ENCODE results near the gene PAQR7. TPM values are rescaled to one million over a fixed set of nuclear protein-coding genes. Genes with fewer than 3 reads are reported as not detected.

PAQR7 gene
- 7.2 and 7.7 TPM in 2 replicates for polyA plus RNA-seq (2014; cell fraction: cytosol; rRNA removed)
- polyA plus RNA-seq (2014; cell fraction: nucleus; rRNA removed) = 4.5 and 5.5 TPM in 2 replicates

- DNase-seq (ENCODE audit: low spot score) = peak; percentile 80
These were observed at the start of gene PAQR7 for GRCh38 chr1:25875154-25875855. Gene PAQR7 (minus strand): TSS chr1:25875708. CDS start chr1:25863839, 11,869 bp downstream.

GRCh38 chr1:25924454-25924853 is 48.9 kb upstream of the PAQR7 start:
- DNase-seq (ENCODE audit: low spot score) = no peak

- DNase-seq (ENCODE audit: low spot score) = no peak
These were observed 47.6 kb upstream of the PAQR7 start for GRCh38 chr1:25922971-25923552.

DNA sequence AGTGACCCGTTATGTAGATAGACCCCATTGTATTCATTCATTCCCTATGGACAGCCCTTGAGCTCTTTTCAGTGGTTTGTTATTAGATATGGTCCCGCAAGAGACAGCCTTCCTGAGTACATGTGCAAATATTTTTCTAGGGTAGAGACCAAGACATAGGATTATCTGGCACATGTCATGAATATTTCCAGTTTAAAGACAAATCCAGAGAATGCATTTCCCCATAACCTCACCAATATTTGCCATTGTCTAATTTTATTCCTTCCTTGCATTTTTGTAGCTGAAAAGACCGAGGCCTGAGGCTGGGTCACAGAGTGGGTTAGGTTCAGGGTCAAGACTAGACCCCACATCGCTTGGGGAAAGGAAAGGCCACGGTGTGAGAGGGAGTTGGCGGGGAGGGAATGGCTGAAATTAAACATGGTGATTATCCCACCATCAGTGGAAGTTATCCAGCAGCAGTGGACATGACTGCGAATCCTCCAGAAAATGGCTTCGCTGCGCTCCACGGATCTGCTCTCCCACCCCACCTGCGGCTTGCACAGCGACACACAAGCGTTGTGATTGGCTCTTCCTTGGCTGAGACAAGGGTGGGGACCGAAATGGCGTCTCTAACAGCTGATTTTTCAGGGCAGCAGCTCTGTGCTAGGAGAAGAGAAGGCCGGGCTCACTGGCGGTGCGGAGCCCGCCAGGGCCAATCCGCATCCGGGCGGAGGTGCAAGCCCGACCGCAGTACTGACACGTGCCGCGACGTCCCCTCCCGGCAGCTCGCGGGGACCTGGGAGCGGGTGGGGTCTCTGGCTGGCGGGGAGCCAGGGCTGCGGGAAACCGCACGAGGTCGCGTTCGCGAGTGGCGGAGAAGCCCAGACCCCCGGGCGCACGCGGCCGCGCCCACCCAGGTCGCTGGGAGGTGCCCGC is 46.8 kb upstream of the PAQR7 start:
- peak; percentile 25 for DNase-seq (ENCODE audit: low spot score)

- DNase-seq (ENCODE audit: low spot score) = no peak
These were observed 43.1 kb upstream of the PAQR7 start for GRCh38 chr1:25918615-25919014.

- DNase-seq (ENCODE audit: low spot score) = no peak
These were observed 42.5 kb upstream of the PAQR7 start for GRCh38 chr1:25917996-25918395.

- DNase-seq (ENCODE audit: low spot score) = no peak
These were observed 41.0 kb upstream of the PAQR7 start for GRCh38 chr1:25916460-25916859.

DNA sequence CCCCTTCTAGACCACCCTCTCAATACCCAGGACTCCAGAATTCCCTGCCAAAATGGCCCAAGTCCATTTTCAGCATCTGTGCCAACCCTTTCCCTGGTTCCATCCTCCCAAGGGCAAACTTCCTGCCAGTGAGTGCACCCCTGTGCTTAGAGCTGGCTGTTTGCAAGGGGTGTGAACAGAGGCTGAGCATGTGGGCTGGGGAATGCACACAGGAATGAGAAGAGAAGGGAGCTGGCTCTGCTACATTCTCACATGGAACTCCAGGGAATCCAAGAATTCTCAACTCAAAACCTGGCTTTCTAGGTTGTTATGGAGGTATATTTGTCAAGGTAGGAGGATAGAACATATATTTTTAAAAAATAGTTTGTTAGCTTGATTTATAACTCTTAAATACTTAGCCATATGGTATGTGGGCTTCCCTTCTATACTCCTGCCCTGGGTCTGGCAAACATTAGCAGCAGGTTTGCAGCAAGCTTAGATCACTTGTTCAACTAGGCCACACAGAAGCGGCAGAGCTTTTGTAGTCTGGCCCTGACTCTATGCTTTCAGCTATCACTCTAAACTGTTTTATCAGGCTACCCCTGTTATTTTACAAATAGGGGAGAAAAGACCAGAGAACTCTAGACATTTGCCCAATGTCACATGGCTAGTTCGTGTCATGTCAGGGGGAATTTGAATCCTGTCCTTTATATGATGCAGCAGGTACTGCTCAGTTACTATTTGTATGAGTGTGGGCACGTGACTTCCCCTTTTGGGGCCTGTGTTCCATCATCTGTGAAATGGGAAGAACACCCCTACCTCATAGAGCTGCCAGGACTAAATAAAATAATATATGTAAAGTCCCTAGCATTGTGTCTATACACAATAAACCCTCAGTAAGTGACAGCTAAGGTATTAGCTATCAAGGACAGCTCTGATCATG is 38.8 kb upstream of the PAQR7 start:
- no peak for DNase-seq (ENCODE audit: low spot score)

DNA sequence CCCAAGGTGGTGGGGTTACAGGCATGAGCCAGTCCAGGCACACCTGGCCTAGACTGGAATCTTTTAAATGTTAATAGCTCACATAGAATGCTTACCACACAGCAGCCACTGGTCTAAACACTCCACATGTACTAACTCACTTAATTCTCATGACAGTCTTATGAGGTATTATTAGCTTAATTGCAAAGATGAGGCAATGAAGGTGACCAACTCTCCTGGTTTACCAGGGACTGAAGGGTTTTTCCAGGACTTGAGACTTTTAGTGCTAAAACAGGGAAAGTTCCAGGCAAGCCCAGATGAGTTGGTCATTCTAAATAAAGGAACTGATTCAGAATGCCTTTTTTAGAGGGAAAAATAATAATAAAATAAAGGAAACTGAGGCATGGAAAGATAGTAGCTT is 37.7 kb upstream of the PAQR7 start:
- DNase-seq (ENCODE audit: low spot score) = no peak

DNA sequence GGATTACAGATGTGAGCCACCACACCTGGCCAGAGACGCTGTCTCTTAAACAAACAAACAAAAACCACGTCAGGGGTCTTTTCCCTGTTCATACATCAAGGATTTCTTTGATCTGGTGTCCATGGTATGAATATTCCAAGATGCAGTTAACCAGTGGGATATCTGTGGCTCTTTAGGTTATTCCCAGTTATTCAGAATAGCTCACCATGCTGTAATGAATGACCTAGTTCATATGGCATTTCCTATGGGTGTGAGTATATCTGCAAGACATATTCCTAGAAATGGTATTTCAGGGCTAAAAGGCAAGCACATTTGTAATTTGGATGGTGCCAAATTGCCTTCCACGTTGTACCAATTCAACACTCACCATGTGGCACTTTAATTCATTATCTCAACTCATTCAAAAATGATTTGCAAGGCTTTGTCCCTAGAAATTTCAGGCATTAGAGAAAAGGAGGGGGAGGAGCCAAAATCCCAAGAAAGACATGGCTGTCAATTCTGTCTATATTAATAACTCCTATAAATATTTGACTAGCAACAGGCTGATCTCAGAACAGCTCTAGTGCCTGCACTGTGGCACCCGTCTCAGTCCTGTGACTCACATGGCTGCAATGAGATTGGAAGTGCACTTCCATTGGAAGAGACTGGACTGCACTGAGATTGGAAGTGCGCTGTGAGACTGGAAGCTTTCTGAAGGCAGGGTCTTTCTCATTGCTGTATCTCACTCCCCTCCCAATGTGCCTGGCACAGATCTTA is 36.7 kb upstream of the PAQR7 start:
- DNase-seq (ENCODE audit: low spot score) = no peak

- DNase-seq (ENCODE audit: low spot score) = no peak
These were observed 35.7 kb upstream of the PAQR7 start for GRCh38 chr1:25911162-25911561.

- DNase-seq (ENCODE audit: low spot score) = no peak
These were observed 33.5 kb upstream of the PAQR7 start for GRCh38 chr1:25909040-25909439.

- no peak for DNase-seq (ENCODE audit: low spot score)
These were observed 32.7 kb upstream of the PAQR7 start for GRCh38 chr1:25908161-25908560.

DNA sequence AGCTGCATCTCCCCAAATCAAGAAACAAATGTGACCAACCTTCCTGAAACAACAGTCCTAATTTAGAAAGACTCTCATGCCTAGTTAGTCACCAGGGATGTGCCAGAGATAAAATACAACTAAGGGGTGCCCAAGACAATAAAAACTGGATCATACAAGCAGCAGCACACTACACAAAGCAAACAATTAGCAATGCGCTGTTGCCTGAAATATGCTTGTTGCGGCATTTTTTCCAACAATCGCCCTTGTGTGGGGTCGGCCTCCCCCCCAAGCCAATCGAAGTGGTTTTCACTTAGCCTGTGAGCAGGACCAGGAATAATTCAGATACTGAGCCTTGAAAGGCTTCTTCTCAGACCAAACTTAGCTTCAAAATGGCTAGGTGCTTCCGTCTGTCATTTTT is 32.1 kb upstream of the PAQR7 start:
- DNase-seq (ENCODE audit: low spot score) = no peak

- peak; percentile 62 for DNase-seq (ENCODE audit: low spot score)
These were observed 31.3 kb upstream of the PAQR7 start for GRCh38 chr1:25906644-25907300.

DNA sequence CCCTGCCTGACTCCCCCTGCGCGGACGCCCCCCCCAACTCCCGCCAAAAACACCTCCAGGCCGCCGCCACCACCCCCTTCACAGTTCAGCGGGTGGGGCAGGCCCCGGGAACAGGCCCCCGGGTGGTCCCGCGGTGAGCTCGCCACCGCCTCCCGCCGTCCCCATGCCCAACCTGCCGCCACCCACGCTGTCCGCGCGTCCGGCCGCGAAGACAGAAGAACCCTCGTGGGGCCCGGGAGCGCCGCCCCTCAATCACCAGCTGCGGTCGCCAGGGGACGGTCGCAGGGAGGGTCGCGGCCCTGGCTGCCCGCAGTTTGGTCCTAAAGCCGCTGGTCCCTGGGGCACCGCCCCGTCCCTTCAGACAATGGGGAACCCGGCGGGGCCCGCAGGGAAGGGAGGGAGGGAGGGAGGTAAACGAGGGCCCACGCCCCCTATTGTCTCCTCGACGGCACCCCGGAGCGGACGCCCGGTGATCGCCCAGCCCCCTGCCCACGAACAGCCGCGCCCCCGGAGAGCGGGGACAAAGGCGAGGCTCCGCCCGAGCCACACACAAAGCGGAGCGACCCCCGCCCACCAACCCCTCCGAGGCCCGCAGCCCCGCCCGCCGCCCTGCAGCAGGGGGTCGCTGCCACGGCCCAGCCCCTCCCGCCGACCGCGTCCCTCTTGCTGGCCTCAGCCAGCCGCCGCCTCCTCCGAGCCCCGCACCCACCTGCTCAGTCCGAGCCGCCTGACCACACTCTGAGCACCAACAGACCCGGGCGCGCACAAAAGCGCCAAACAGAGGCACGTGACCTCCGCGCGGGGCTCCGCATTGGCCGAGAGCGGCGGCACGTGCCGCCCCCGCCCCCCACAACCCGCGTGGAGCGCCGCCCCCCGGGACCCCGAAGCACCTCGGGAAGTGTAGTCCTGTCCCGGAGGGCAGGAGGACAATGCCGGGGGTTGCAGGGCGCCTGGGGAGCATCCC is 30.5 kb upstream of the PAQR7 start, which contains the start of gene STMN1:
STMN1 (minus strand) TSS at position 740 of the 964 bp plus-strand sequence. CDS start 1,743 bp downstream, outside the sequence.
- peak; percentile 93 for DNase-seq (ENCODE audit: low spot score)

DNA sequence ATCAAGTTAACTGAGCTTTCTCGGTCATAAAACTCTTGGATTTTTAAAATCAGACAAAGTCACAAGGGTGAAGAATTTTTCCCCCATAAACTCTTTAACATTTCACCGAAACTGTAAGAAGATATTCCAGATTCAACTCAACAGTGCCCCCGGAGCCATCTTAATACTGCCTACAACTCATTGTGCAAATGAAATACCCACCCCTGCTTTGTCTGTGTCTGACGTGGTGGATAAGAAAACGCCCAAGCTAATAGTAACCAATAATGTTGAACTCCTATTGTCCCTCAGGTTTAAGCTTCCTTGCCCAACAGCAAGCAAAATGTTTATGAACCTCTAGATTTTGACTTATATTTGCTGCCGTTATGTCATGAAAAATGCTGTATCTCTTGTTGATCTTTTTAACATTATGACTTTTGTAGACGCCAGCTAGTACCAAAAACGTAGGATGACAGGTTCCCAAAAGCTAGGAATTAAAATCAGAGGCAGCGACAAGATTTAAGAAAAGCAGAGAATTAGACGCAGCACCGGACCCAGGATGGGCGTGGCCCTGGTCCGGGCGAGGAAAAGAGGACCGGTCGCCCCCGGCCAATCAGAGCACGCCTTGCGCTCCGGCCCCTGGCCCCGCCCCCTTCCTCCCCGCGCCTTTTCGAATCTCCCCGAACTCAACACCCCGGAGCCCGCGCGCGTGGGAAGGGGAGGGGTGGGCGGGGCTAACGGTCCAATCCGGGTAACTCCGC is 29.6 kb upstream of the PAQR7 start:
- peak; percentile 90 for DNase-seq (ENCODE audit: low spot score)

DNA sequence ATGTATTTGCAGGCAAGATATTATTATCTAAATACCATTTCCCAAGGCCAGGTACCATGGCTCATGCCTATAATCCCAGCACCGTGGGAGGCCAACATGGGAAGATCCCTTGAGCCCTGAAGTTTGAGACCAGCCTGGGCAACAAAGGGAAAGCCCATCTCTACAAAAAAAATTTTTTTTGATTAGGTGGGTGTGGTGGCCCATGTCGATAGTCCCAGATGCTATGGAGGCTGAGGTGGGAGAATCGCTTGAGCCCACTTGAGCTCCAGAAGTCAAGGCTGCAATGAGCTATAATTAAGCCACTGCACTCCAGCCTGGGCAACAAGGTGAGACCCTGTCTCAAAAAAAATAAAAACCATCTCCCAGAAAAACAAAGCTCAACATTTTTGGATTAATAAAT is 28.5 kb upstream of the PAQR7 start:
- no peak for DNase-seq (ENCODE audit: low spot score)

Measured in SK-N-DZ (cell line).